ENCODE measurements around the gene CTSC.

GRCh38 chr11:88315981-88316441, 21.5 kb downstream of the CTSC start:
- no peak for TF ChIP-seq MECOM (CRISPR knock-in tag; IDR thresholded peaks at IDR 0.05)
- TF ChIP-seq CTCF (IDR thresholded peaks at IDR 0.05 in 2 of 3, conservative IDR thresholded peaks at IDR 0.05 in 1 of 3; ENCODE audit: insufficient read depth in 2 of 3, low read depth in 1 of 3, low read length in 3 of 3), result no peak
- TF ChIP-seq ZFP91 (CRISPR knock-in tag; IDR thresholded peaks at IDR 0.05), result no peak
- no peak for TF ChIP-seq EZH2 (IDR thresholded peaks at IDR 0.05; ENCODE audit: borderline replicate concordance, low read depth, low read length)
- no peak for TF ChIP-seq MXD1 (CRISPR knock-in tag; IDR thresholded peaks at IDR 0.05; ENCODE audit: borderline replicate concordance, poor library complexity, severe bottlenecking)
- TF ChIP-seq JUN (IDR thresholded peaks at IDR 0.05; ENCODE audit: borderline replicate concordance, low read depth, low read length), result no peak
- no peak for TF ChIP-seq JUN (CRISPR knock-in tag; IDR thresholded peaks at IDR 0.05; ENCODE audit: borderline replicate concordance)
- no peak for TF ChIP-seq YY1 (IDR thresholded peaks at IDR 0.05; ENCODE audit: borderline replicate concordance in 1 of 3, control insufficient read depth in 1 of 3, extremely low read depth in 1 of 3, insufficient read depth in 3 of 3, insufficient read length in 1 of 3, insufficient replicate concordance in 2 of 3, low read depth in 1 of 3, low read length in 2 of 3)
- no peak for TF ChIP-seq CCNT2 (IDR thresholded peaks at IDR 0.05; ENCODE audit: borderline replicate concordance, extremely low read depth, insufficient read length, low read depth, low read length)
- no peak for TF ChIP-seq MAX (CRISPR knock-in tag; IDR thresholded peaks at IDR 0.05)
- TF ChIP-seq CBX1 (IDR thresholded peaks at IDR 0.05; ENCODE audit: low read depth), result no peak

Measured in K562 (cell line).